Endothelial cell of umbilical vein (primary cell): ENCODE results near the gene LIME1. TPM values are rescaled to one million over a fixed set of nuclear protein-coding genes. Genes with fewer than 3 reads are reported as not detected.

Source experiments
- BruUV-seq: library from RNA; stranded (reverse); fragments of 400-500 nt; replicated peaks from 2 replicates; lab custom pipeline; 2021; lab: Mats Ljungman, UMichigan
- CTCF ChIA-PET: fragments of 300-600, 350-600 bp; sonication (Branson Sonifier 250); formaldehyde crosslinking; loops from one replicate; lab custom pipeline; 2021; ENCODE audit warnings: antibody characterized with exemption, inconsistent platforms; lab: Charles Lee
- POLR2A ChIA-PET: fragments of 300-600, 350-600 bp; sonication (Branson Sonifier 250); formaldehyde crosslinking; loops from one replicate; lab custom pipeline; 2021; ENCODE audit warnings: antibody characterized with exemption, inconsistent platforms; lab: Charles Lee
- DNase-seq: peaks from one replicate; pipeline ENCODE4 v3.0.0-alpha.2; 2011; ENCODE audit warnings: low read depth, low spot score
- FAIRE-seq: peaks from 2 replicates; lab custom pipeline; 2011; peaks lifted over from hg19 to GRCh38; lab: Jason Lieb, UNC
- H2AFZ ChIP-seq: 2 replicates; pipeline ENCODE4 v1.6.0; 2012; ENCODE audit warnings: low read depth, low read length, control low read depth, inconsistent platforms
- H3K27ac ChIP-seq: 2 replicates; pipeline ENCODE4 v1.5.1; 2011; ENCODE audit warnings: low read depth, mild to moderate bottlenecking, control low read depth, low read length, moderate library complexity; ENCODE audit not compliant: insufficient read depth
- H3K27me3 ChIP-seq, 2 experiments: 2 replicates each; pipeline versions ENCODE4 v1.6.0 to v1.6.1; 2011; ENCODE audit warnings: low read length in 2 of 2, mixed read lengths in 1 of 2; ENCODE audit not compliant: control insufficient read depth in 2 of 2, insufficient read depth in 2 of 2
- H3K36me3 ChIP-seq, 2 experiments: 2 replicates in 1 of 2; 3 replicates in 1 of 2; pipeline ENCODE4 v1.5.1; 2011; ENCODE audit warnings: low read length in 2 of 2, mild to moderate bottlenecking in 1 of 2, moderate library complexity in 1 of 2; ENCODE audit not compliant: control insufficient read depth in 2 of 2, insufficient read depth in 2 of 2; ENCODE audit errors: extremely low read depth in 1 of 2
- H3K4me1 ChIP-seq: 3 replicates; pipeline ENCODE4 v1.5.1; 2011; ENCODE audit warnings: mild to moderate bottlenecking, low read length; ENCODE audit not compliant: control insufficient read depth, insufficient read depth; ENCODE audit errors: extremely low read depth
- H3K4me2 ChIP-seq: 2 replicates; pipeline ENCODE4 v1.6.1; 2011; ENCODE audit warnings: low read length, control low read depth, mixed read lengths; ENCODE audit not compliant: insufficient read depth
- H3K4me3 ChIP-seq, 3 experiments: fragments of 200-600 bp in 1 of 3; sonication (generic), shearing (Covaris generic) in 1 of 3; replicated peaks in 1 of 3; 2 replicates each; pipeline ENCODE4 v1.5.1; 2011 to 2016; ENCODE audit warnings: control low read depth in 3 of 3, low read length in 3 of 3, mild to moderate bottlenecking in 2 of 3, inconsistent platforms in 1 of 3, low read depth in 1 of 3, moderate library complexity in 1 of 3; ENCODE audit not compliant: insufficient read depth in 1 of 3
- H3K79me2 ChIP-seq: 2 replicates; pipeline ENCODE4 v1.6.0; 2012; ENCODE audit warnings: low read length, inconsistent platforms; ENCODE audit not compliant: control insufficient read depth, insufficient read depth
- H3K9ac ChIP-seq: replicated peaks from 2 replicates; pipeline ENCODE3; 2011; ENCODE audit warnings: low read length, control low read depth; ENCODE audit not compliant: insufficient read depth; ENCODE audit errors: extremely low read depth
- H3K9me1 ChIP-seq: replicated peaks from 3 replicates; pipeline ENCODE4 v1.6.0; 2011; ENCODE audit warnings: mild to moderate bottlenecking, low read length; ENCODE audit not compliant: control insufficient read depth, insufficient read depth; ENCODE audit errors: extremely low read depth
- H3K9me3 ChIP-seq: replicated peaks from 2 replicates; pipeline ENCODE4 v1.5.1; 2012; ENCODE audit warnings: low read length, inconsistent platforms; ENCODE audit not compliant: control insufficient read depth, insufficient read depth
- H4K20me1 ChIP-seq: replicated peaks from 2 replicates; pipeline ENCODE3; 2011; ENCODE audit warnings: mild to moderate bottlenecking, low read length; ENCODE audit not compliant: control insufficient read depth, insufficient read depth; ENCODE audit errors: extremely low read depth
- EZH2 ChIP-seq: IDR thresholded peaks from 2 replicates; pipeline ENCODE4 v1.6.1; 2012; ENCODE audit warnings: borderline replicate concordance, low read depth, mild to moderate bottlenecking, moderate library complexity, low read length, inconsistent platforms; ENCODE audit not compliant: severe bottlenecking
- FOS ChIP-seq: IDR thresholded peaks from 2 replicates; pipeline ENCODE4 v1.6.1; 2011; ENCODE audit warnings: mild to moderate bottlenecking, low read length, moderate library complexity, borderline replicate concordance; ENCODE audit not compliant: insufficient read depth
- GATA2 ChIP-seq: IDR thresholded peaks from 2 replicates; pipeline ENCODE4 v1.7.0; 2011; ENCODE audit warnings: low read depth, mild to moderate bottlenecking, moderate library complexity, mixed read lengths, low read length; ENCODE audit not compliant: insufficient read length, insufficient read depth
- JUN ChIP-seq: IDR thresholded peaks from 2 replicates; pipeline ENCODE4 v1.6.1; 2011; ENCODE audit warnings: borderline replicate concordance, low read depth; ENCODE audit not compliant: insufficient read length, insufficient read depth
- MYC ChIP-seq: IDR thresholded peaks from one replicate; pipeline ENCODE4 v1.6.1; 2011; ENCODE audit warnings: mild to moderate bottlenecking, low read depth, low read length
- POLR2A ChIP-seq: IDR thresholded peaks from 2 replicates; pipeline ENCODE4 v1.6.1; 2012; ENCODE audit warnings: low read depth, mild to moderate bottlenecking, control low read depth, low read length
- POLR2AphosphoS5 ChIP-seq: IDR thresholded peaks from 2 replicates; pipeline ENCODE4 v1.6.1; 2012; ENCODE audit warnings: low read depth, mild to moderate bottlenecking, control low read depth, low read length, moderate library complexity; ENCODE audit not compliant: insufficient read depth
- dilution Hi-C: fragments of 300-500 bp; cut with MboI; formaldehyde crosslinking; loops from one replicate; pipeline ENCODE4 v1.15.0; 2019; ENCODE audit warnings: low sequenced_read_pairs; ENCODE audit not compliant: extremely low pct_ligation_motif_present
- intact Hi-C: fragments of 100-400 bp; cut with micrococcal nuclease; formaldehyde crosslinking; loops from one replicate; pipeline ENCODE4 v1.10.0; 2022
- polyA plus RNA-seq, 4 experiments: library from polyadenylated mRNA; depleted of rRNA in 3 of 4; stranded (reverse) in 3 of 4; unstranded in 1 of 4; fragments of >200 nt; gene quantifications; 2 replicates each; pipeline versions ENCODE4 v1.2.1 to v1.2.3, GENCODE V29; 2011 to 2012; ENCODE audit warnings: missing spikeins in 1 of 4
- total RNA-seq: library from RNA; stranded (reverse); gene quantifications from 2 replicates; pipeline ENCODE4 v1.2.3, GENCODE V29; 2021
- TF ChIP-seq, protein P1 (sequence below): IDR thresholded peaks from 2 replicates; pipeline ENCODE4 v1.6.1; 2011; ENCODE audit not compliant: insufficient read depth, insufficient read length
- TF ChIP-seq, protein P2 (sequence below), 2 donors: IDR thresholded peaks; 1 replicate in 1 of 2; 2 replicates in 1 of 2; pipeline ENCODE4 v1.5.1; 2011; ENCODE audit warnings: low read length in 2 of 2, mild to moderate bottlenecking in 2 of 2, moderate library complexity in 2 of 2, control low read depth in 1 of 2, inconsistent platforms in 1 of 2, low read depth in 1 of 2; ENCODE audit not compliant: insufficient read depth in 1 of 2; ENCODE audit errors: extremely low read depth in 1 of 2

Gene LIME1
- total and polyA plus RNA-seq, 2 donors (not counting 3 experiments of a cell fraction or from before 2014, with no cell fraction given): 10.7 to 12.2 TPM

DNA sequence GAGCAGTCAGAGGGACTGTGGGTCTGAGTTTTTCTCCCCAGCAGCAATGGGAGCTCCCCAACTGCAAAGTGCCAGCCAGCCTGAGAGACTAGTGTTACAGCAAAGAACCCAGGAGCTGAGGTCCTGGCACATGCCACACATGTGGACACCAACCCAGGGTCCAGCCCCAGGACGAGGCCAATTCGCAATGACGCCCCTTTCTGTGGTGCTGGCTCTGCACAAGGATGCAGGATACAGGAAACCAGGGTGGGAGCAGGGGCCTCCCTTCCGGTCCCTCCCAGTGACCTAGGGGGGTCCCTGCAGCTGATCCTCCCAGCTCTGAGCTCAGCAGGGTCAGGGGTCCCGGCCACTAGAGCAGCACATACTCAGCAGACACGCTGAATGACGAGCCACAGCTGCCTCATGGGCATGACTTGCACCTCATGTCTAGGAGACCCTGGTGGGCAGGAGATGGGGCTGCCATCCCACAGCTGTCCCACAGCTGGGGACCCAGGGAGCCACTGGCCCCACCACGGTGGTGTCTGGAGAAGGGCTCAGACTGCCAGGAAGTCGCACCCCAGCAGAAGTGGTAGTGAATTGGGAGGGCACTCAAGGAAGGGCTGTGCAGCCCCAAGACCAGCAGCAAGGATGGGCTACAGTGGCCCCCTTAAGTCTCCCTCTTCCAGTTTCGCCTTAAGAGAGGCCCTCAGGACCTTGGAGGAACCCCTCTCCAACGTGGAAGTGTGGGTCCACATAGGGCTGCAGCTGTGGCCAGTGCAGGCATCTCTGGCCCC is 32.3 kb upstream of the LIME1 start:
- CTCF ChIA-PET: no interaction called here
- TF ChIP-seq POLR2A (no peak), MYC (no peak), EZH2 (no peak), GATA2 (no peak), JUN (no peak)
- TF ChIP-seq, protein P1, sequence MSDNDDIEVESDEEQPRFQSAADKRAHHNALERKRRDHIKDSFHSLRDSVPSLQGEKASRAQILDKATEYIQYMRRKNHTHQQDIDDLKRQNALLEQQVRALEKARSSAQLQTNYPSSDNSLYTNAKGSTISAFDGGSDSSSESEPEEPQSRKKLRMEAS: no peak
- Histone ChIP-seq H4K20me1 (no peaks in the 10 kb centered on the region), H3K79me2 (peaks cover 31% of the 10 kb centered on the region), H3K27ac (no peak overlapping the region), H2AFZ (no peak overlapping the region), H3K4me1 (peaks cover 19% of the 10 kb centered on the region), H3K9ac (no peak overlapping the region), H3K36me3 (peaks cover 8 to 21% of the 10 kb centered on the region in 2 experiments), H3K4me2 (no peak overlapping the region), H3K4me3 (no peak overlapping the region), H3K27me3 (no peaks in the 10 kb centered on the region), H3K9me1 (no peaks in the 10 kb centered on the region), H3K9me3 (no peaks in the 10 kb centered on the region)
- no peak for FAIRE-seq
- dilution Hi-C loops (no loop called here), intact Hi-C loops (no loop called here)
- DNase-seq: no peak
- POLR2A ChIA-PET: no interaction called here
- no TSS peak for BruUV-seq

DNA sequence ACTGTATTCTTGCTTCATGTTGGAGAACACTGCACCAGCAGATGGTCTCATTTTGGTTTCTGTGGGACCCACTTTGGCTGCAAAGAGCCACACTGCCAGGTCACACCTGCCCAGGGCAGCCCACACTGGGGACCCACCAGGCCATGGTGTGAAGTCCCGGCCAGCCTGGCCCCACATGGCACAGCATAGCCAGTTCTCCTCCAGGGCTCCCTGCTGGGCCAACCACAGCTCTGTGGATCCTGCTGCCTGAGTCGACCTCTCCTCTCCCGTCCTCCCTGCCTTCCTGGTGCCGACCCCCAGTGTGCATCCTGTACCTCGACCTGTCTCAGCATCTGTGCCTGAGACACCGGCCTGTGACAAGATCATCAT is 31.7 kb upstream of the LIME1 start:
- Histone ChIP-seq H3K27me3 (no peaks in the 10 kb centered on the region), H2AFZ (no peak overlapping the region), H3K9me1 (no peaks in the 10 kb centered on the region), H3K9me3 (no peaks in the 10 kb centered on the region), H3K4me2 (no peak overlapping the region), H3K4me1 (peaks cover 15% of the 10 kb centered on the region), H4K20me1 (no peaks in the 10 kb centered on the region), H3K9ac (no peak overlapping the region), H3K36me3 (peaks cover 8 to 22% of the 10 kb centered on the region in 2 experiments), H3K4me3 (no peak overlapping the region), H3K27ac (no peak overlapping the region), H3K79me2 (peaks cover 36% of the 10 kb centered on the region)
- POLR2A ChIA-PET: no interaction called here
- dilution Hi-C loops (no loop called here), intact Hi-C loops (loop anchor here (5.0 kb wide), 2 partner anchors 77 to 253 kb away; partner anchors contain the start of genes GMEB2 and UCKL1)
- CTCF ChIA-PET: no interaction called here
- DNase-seq (no peak), FAIRE-seq (no peak)
- TF ChIP-seq, protein P1: no peak
- TF ChIP-seq POLR2AphosphoS5 (no peak), EZH2 (no peak), FOS (no peak), GATA2 (no peak)
- TF ChIP-seq, protein P2, sequence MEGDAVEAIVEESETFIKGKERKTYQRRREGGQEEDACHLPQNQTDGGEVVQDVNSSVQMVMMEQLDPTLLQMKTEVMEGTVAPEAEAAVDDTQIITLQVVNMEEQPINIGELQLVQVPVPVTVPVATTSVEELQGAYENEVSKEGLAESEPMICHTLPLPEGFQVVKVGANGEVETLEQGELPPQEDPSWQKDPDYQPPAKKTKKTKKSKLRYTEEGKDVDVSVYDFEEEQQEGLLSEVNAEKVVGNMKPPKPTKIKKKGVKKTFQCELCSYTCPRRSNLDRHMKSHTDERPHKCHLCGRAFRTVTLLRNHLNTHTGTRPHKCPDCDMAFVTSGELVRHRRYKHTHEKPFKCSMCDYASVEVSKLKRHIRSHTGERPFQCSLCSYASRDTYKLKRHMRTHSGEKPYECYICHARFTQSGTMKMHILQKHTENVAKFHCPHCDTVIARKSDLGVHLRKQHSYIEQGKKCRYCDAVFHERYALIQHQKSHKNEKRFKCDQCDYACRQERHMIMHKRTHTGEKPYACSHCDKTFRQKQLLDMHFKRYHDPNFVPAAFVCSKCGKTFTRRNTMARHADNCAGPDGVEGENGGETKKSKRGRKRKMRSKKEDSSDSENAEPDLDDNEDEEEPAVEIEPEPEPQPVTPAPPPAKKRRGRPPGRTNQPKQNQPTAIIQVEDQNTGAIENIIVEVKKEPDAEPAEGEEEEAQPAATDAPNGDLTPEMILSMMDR (IDR thresholded peaks at IDR 0.05; ENCODE audit: extremely low read depth in 1 of 2, insufficient read depth in 1 of 2, low read depth in 1 of 2, low read length in 2 of 2): no peak
- no TSS peak for BruUV-seq
